Neutrophil (primary cell): ENCODE results near the gene TRERF1.
"Not testable (repeated sequence)": the region's sequence is repeated elsewhere in the genome, so short reads cannot be mapped to it uniquely, and the experiment has no call there.

Experiments
- H3K27ac ChIP-seq: fragments of 200-600 bp; sonication (generic); 2 replicates; pipeline ENCODE4 v1.5.1; 2016; ENCODE audit warnings: mild to moderate bottlenecking, moderate library complexity
- H3K27me3 ChIP-seq: fragments of 200-600 bp; sonication (generic); 2 replicates; pipeline ENCODE4 v1.6.0; 2016; ENCODE audit warnings: mild to moderate bottlenecking
- H3K36me3 ChIP-seq: fragments of 200-600 bp; sonication (generic); 2 replicates; pipeline ENCODE4 v1.5.1; 2017
- H3K4me1 ChIP-seq, 2 experiments: fragments of 200-600 bp in 1 of 2; sonication (generic) in 1 of 2; 1 replicate in 1 of 2; 2 replicates in 1 of 2; pipeline versions ENCODE4 v1.5.1 to v1.6.1; 2013 to 2016; ENCODE audit warnings: low read depth in 1 of 2, low read length in 1 of 2, mild to moderate bottlenecking in 1 of 2, moderate library complexity in 1 of 2; ENCODE audit not compliant: control insufficient read depth in 1 of 2, insufficient read depth in 1 of 2
- H3K4me3 ChIP-seq, 2 experiments: fragments of 200-600 bp in 1 of 2; sonication (generic) in 1 of 2; 1 replicate in 1 of 2; 2 replicates in 1 of 2; pipeline ENCODE4 v1.5.1; 2013 to 2016; ENCODE audit warnings: low read depth in 1 of 2, low read length in 1 of 2, mild to moderate bottlenecking in 1 of 2, moderate library complexity in 1 of 2
- H3K9me3 ChIP-seq: fragments of 200-600 bp; sonication (generic); 2 replicates; pipeline ENCODE4 v1.5.1; 2016
- TF ChIP-seq, protein P1 (sequence below): fragments of 200-600 bp; sonication (generic); IDR thresholded peaks from 2 replicates; pipeline ENCODE4 v1.5.1; 2016; ENCODE audit warnings: antibody characterized with exemption

The TRERF1 gene

GRCh38 chr6:42326248-42326647 is 125.5 kb downstream of the TRERF1 start:
- TF ChIP-seq, protein P1, sequence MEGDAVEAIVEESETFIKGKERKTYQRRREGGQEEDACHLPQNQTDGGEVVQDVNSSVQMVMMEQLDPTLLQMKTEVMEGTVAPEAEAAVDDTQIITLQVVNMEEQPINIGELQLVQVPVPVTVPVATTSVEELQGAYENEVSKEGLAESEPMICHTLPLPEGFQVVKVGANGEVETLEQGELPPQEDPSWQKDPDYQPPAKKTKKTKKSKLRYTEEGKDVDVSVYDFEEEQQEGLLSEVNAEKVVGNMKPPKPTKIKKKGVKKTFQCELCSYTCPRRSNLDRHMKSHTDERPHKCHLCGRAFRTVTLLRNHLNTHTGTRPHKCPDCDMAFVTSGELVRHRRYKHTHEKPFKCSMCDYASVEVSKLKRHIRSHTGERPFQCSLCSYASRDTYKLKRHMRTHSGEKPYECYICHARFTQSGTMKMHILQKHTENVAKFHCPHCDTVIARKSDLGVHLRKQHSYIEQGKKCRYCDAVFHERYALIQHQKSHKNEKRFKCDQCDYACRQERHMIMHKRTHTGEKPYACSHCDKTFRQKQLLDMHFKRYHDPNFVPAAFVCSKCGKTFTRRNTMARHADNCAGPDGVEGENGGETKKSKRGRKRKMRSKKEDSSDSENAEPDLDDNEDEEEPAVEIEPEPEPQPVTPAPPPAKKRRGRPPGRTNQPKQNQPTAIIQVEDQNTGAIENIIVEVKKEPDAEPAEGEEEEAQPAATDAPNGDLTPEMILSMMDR, result no peak
- Histone ChIP-seq H3K36me3 (no peaks in the 10 kb centered on the region), H3K27ac (peak overlapping the region; percentile 56), H3K9me3 (no peaks in the 10 kb centered on the region), H3K27me3 (no peaks in the 10 kb centered on the region), H3K4me1 (peaks cover 32 to 33% of the 10 kb centered on the region in 2 experiments), H3K4me3 (no peak overlapping the region)

GRCh38 chr6:42324656-42325324 is 126.9 kb downstream of the TRERF1 start:
- H3K9me3 ChIP-seq, H3K4me3 ChIP-seq, H3K36me3 ChIP-seq, H3K27me3 ChIP-seq, H3K27ac ChIP-seq: not testable (repeated sequence)
- H3K4me1 ChIP-seq, result peaks cover 33 to 37% of the 10 kb centered on the region in 2 experiments

GRCh38 chr6:42322676-42323075 is 129.1 kb downstream of the TRERF1 start:
- TF ChIP-seq, protein P1, result no peak
- H3K9me3 ChIP-seq, result no peaks in the 10 kb centered on the region
- H3K4me3 ChIP-seq, result no peak overlapping the region
- H3K4me1 ChIP-seq, result peaks cover 50 to 56% of the 10 kb centered on the region in 2 experiments
- H3K27ac ChIP-seq, result peak overlapping the region; percentile 68
- H3K27me3 ChIP-seq, result no peaks in the 10 kb centered on the region
- no peaks in the 10 kb centered on the region for H3K36me3 ChIP-seq

DNA sequence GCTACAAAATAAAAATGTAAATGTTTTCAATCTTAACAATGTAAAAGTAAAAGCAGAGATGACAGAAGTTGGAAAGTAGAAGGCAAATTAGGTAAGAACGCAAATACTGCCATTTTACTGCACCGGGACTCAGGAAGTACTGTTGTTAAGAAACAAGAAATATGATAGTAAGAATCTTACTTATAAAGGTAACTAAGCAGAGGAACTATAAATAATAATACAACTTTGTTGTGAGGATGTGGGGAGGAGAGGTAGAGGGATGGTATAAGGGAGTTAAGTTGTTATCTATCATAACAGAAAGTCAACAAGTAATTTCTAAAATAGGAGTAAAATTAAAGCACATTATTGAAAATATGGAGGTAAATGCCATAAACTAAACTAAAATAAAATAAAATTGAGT is 129.8 kb downstream of the TRERF1 start:
- H3K27me3 ChIP-seq, result no peaks in the 10 kb centered on the region

GRCh38 chr6:42320762-42321161 is 131.0 kb downstream of the TRERF1 start:
- Histone ChIP-seq H3K9me3 (no peaks in the 10 kb centered on the region), H3K27me3 (no peaks in the 10 kb centered on the region)

More for the DNA sequence above, 129.8 kb downstream of the TRERF1 start:
- Histone ChIP-seq H3K4me1 (peaks cover 57 to 63% of the 10 kb centered on the region in 2 experiments), H3K4me3 (no peak overlapping the region), H3K27ac (peak overlapping the region; percentile 68), H3K36me3 (no peaks in the 10 kb centered on the region), H3K9me3 (no peaks in the 10 kb centered on the region)
- TF ChIP-seq, protein P1, result no peak

DNA sequence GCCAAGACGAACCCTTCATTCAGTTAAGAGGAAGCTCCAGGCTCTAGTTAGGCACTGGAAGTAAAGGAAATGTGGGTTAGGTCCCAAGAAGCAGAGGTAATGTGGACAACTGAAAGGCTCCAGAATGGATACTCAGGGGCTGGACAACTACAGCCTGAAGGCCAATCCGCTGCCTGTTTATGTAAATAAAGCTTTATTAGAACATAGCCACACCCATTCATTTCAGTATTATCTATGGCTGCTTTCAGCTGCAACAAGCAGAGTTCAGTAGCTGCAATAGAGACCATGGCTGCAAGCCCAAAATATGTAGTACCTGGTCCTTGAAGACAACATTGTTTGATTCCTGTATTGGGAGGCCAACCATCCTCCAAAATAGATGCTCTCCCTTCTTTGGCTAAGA is 133.2 kb downstream of the TRERF1 start:
- Histone ChIP-seq H3K4me3 (no peak overlapping the region), H3K4me1 (peaks cover 79 to 82% of the 10 kb centered on the region in 2 experiments), H3K36me3 (no peaks in the 10 kb centered on the region), H3K9me3 (no peaks in the 10 kb centered on the region), H3K27ac (peak overlapping the region; percentile 99), H3K27me3 (no peaks in the 10 kb centered on the region)
- TF ChIP-seq, protein P1, result no peak

More at GRCh38 chr6:42320762-42321161, 131.0 kb downstream of the TRERF1 start:
- H3K4me1 ChIP-seq, result peaks cover 60 to 64% of the 10 kb centered on the region in 2 experiments
- no peaks in the 10 kb centered on the region for H3K36me3 ChIP-seq
- no peak overlapping the region for H3K4me3 ChIP-seq
- peak overlapping the region; percentile 33 for H3K27ac ChIP-seq
- TF ChIP-seq, protein P1, result no peak
